ENCODE measurements around the gene ADGRG6.

Gene ADGRG6

GRCh38 chr6:142376115-142376514, 74.3 kb downstream of the ADGRG6 start:
- DNase-seq (ENCODE audit: low read depth in 2 of 2): no peak

- no peak for DNase-seq (ENCODE audit: low read depth in 2 of 2)
Measured at GRCh38 chr6:142376800-142377496, 75.1 kb downstream of the ADGRG6 start.

- no peak for DNase-seq (ENCODE audit: low read depth in 2 of 2)
Measured at GRCh38 chr6:142377497-142377848, 75.7 kb downstream of the ADGRG6 start.

GRCh38 chr6:142378138-142378875, 76.5 kb downstream of the ADGRG6 start:
- DNase-seq (ENCODE audit: low read depth in 2 of 2): no peak

- no peak for DNase-seq (ENCODE audit: low read depth in 2 of 2)
Measured at GRCh38 chr6:142380626-142381025, 78.8 kb downstream of the ADGRG6 start.

- DNase-seq (ENCODE audit: low read depth in 2 of 2): no peak
Measured at GRCh38 chr6:142381181-142381580, 79.4 kb downstream of the ADGRG6 start.

- no peak for DNase-seq (ENCODE audit: low read depth in 2 of 2)
Measured at GRCh38 chr6:142381845-142382378, 80.1 kb downstream of the ADGRG6 start.

GRCh38 chr6:142384519-142385254, 82.9 kb downstream of the ADGRG6 start:
- DNase-seq (ENCODE audit: low read depth in 2 of 2): no peak

GRCh38 chr6:142385352-142385751, 83.5 kb downstream of the ADGRG6 start:
- no peak for DNase-seq (ENCODE audit: low read depth in 2 of 2)

- DNase-seq (ENCODE audit: low read depth in 2 of 2): no peak
Measured at GRCh38 chr6:142386657-142387056, 84.8 kb downstream of the ADGRG6 start.

GRCh38 chr6:142387997-142388815, 86.4 kb downstream of the ADGRG6 start:
- DNase-seq (ENCODE audit: low read depth in 2 of 2): no peak

GRCh38 chr6:142395266-142395665, 93.5 kb downstream of the ADGRG6 start:
- DNase-seq (ENCODE audit: low read depth in 2 of 2): no peak

GRCh38 chr6:142395768-142396231, 94.0 kb downstream of the ADGRG6 start:
- DNase-seq (ENCODE audit: low read depth in 2 of 2): no peak

GRCh38 chr6:142398353-142398752, 96.5 kb downstream of the ADGRG6 start:
- no peak for DNase-seq (ENCODE audit: low read depth in 2 of 2)

GRCh38 chr6:142399739-142400138, 97.9 kb downstream of the ADGRG6 start:
- no peak for DNase-seq (ENCODE audit: low read depth in 2 of 2)

- no peak for DNase-seq (ENCODE audit: low read depth in 2 of 2)
Measured at GRCh38 chr6:142400495-142400894, 98.7 kb downstream of the ADGRG6 start.

- DNase-seq (ENCODE audit: low read depth in 2 of 2): no peak
Measured at GRCh38 chr6:142401838-142402237, 100.0 kb downstream of the ADGRG6 start.

- DNase-seq (ENCODE audit: low read depth in 2 of 2): no peak
Measured at GRCh38 chr6:142404751-142405150, 102.9 kb downstream of the ADGRG6 start.

- no peak for DNase-seq (ENCODE audit: low read depth in 2 of 2)
Measured at GRCh38 chr6:142406131-142406530, 104.3 kb downstream of the ADGRG6 start.

GRCh38 chr6:142407685-142408273, 106.0 kb downstream of the ADGRG6 start:
- DNase-seq (ENCODE audit: low read depth in 2 of 2): no peak

GRCh38 chr6:142408409-142408808, 106.6 kb downstream of the ADGRG6 start:
- no peak for DNase-seq (ENCODE audit: low read depth in 2 of 2)
